HG02885 (cell line): ENCODE data around the gene HLA-DRB5.
"Not testable (repeated sequence)": the region's sequence is repeated elsewhere in the genome, so short reads cannot be mapped to it uniquely, and the experiment has no call there.

Experiments
- ATAC-seq: cut with Tn5 transposase; IDR thresholded peaks from one replicate; pipeline ENCODE4 v1.9.1; 2021; ENCODE audit warnings: mild to moderate bottlenecking; ENCODE audit not compliant: unreplicated experiment, poor library complexity

The HLA-DRB5 gene

DNA sequence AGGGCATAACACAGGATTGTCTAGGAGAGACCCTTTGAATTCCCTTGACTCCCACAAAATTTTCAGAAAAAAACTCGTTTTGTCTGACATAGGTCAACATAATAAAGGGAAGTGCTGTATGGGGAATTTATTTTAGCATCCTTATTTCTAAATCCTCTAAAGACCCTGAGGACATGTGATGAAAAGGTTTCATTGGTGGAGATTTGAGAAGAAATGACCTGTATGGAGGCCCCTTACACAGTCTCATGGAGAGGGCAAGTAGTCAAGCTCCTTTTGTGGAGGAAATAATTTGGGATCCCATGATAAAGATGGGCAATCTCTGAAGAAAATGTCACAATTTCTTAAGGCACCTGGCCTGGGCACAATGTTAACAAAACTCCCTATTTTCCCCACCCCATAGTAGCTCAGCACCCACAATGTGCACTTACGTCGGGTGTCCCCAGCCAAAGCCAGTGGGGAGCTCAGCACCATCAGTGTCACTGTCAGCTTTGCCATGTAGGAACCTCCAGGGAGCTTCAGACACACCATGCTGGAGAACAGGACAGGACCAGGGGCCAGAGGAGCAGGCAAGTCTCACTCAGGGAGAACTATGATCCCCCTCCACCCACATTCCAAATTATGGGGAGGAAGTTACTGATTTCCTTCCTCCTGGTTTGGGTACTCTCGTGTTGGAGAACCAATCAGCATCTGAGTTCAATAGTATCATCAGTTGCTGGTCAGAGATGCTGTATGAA, at the start of gene HLA-DRB5:
Gene HLA-DRB5 (minus strand): TSS at position 591 of the 734 bp plus-strand sequence. CDS start 63 bp downstream, at position 528.
- peak; percentile 78 for ATAC-seq

DNA sequence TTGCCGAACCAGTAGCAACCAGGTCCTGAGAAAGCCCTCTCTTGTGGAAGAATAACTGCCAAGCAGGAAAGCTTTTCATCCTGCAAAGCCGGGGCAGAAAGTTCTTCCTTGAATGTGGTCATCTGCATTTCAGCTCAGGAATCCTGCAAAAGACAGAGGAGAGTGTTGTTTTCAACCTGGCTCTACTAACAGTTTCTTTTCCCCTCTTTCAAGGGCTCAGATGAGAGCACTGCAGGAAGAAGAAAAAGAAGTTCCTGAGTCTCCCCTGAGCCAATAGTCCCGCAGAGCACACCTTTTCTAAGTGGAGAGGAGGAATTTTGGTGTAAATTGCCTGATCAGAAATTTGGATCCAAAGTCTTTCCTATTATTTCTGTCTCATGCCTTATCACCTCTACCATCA, 48.9 kb upstream of the HLA-DRB5 start:
- no peak for ATAC-seq

DNA sequence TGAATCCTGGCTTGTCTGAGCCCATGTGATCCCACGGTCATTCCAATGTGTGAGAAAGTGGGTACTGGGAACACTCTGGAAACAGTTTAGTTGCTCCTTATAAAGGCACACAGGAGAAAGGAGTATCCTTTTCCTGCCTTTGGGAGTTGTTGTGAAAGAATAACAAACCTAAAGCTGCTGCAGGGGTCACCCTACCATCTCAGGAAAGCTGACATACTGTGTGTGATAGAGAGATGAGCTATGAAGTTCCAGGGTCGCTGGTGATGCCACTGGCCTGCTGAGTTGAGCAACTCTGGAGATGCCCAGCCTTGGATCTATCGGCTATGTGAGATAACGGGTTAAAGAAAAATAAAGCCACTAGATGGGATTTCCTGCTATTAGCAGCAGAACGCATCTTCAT, 47.4 kb upstream of the HLA-DRB5 start:
- not testable (repeated sequence) for ATAC-seq

DNA sequence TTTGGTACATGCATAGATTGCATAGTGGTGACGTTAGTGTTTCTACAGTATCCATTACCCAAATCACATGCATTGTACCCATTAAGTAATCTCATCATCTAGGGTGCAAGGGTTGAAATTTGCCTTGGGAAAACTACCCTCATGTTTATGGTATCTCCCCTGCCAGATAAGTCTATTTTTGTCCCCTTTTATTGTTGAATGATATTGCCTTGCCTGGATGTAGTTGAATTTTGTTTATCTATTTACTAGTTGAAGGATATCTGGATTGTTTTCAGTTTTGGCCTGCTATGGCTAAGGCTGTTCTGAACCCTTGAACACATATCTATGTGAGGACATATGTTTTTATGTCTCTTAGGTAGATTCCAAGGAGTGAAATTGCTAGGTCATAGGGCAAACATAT, 46.2 kb upstream of the HLA-DRB5 start:
- no peak for ATAC-seq

DNA sequence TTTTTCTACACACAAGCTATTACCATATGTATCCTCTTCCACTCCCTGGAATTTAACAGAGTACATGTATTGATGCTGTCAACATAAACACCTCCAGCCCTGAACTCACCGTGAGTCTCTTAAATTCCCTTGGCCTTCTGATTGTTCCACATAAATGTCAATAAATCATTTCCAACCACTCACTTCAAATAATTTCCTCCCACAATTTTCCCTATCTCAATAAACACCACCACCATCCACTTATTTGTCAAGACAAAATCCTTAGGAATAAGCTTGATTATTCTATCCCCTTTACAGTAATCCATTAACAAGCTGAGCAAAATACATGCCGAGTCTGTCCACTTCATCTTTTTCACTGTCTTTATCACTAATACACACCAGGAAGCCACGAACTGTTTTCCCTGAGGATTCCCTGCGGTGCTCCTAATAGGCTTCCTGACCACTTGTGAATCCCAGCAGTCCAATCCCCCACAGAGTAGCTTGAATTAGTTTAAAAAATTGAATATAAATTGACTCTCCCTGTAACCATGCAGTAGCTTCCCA, 40.3 kb upstream of the HLA-DRB5 start:
- no peak for ATAC-seq

DNA sequence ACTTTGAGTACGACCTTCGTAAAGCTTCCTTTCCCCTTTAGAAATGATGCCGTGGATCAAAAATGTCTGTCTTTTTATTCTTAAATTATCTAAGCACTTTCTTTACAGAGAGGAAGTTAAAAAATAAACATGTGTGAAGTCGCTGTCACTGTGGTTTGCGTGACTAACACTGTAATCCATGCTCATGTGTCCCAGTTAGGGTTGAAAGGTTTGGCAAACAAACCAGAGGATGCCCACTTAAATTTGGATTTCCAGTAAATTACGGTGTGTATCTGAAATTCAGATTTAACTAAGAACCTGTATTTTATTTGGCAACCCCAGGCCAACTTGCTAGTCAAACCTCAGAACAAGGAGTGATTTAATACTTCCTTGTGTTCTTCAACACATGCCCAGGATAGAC, 38.5 kb upstream of the HLA-DRB5 start:
- ATAC-seq, result no peak

DNA sequence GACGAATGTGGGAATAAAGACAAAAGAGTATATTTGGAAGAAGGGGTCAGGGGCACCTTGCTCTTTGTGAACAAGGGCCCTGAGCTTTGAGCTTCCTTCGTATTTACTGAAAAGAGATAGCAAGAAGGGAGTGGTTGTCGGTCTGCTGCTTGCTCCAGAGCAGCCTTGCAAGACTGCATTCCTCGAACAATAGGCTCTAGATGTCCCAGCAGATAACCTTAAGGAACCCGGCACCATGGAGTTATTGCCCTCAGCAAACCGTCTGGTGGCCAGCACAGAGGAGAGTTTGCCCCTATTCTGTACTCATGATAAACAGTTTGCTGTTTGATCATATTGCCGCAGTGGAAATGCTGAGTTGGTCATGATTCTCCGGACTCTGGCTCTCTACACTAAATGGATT, 36.9 kb upstream of the HLA-DRB5 start:
- no peak for ATAC-seq

DNA sequence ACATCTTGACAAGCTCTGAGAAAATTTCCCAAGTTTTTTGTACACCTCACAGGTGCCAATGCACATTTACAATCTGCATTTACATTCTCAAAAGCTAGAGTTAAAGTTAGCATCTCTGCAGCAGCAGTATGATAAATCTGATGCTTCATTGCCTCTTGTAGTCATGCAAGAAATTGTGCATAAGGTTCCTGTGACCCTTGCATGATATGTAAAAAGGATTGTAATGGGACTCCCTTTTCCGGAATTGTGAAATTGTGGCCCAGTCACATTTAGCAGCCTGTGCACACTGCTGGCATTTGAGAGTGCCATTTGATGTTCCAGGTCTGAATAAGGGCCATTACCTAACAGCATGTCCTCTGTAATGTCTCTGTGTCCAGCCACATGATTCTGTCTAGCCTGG, 35.4 kb upstream of the HLA-DRB5 start:
- ATAC-seq, result no peak

DNA sequence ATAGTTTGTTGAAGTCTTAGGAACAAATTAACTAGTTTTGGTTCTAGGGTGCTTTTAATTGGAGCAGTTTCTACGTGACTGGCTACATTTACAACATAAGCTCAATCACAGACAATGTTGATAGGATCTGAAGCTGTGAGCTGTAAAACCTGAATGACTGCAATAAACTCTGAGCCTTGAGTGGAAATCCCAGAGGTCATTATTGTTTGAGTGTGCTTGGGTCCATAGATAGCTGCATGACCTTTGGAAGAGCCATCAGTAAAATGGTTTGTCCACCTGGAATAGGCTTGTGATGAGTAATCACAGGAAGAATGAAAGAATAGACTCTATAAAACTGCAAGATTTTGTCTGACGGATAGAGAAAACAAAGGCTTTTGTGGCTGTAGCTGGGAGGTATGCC, 32.9 kb upstream of the HLA-DRB5 start:
- no peak for ATAC-seq

DNA sequence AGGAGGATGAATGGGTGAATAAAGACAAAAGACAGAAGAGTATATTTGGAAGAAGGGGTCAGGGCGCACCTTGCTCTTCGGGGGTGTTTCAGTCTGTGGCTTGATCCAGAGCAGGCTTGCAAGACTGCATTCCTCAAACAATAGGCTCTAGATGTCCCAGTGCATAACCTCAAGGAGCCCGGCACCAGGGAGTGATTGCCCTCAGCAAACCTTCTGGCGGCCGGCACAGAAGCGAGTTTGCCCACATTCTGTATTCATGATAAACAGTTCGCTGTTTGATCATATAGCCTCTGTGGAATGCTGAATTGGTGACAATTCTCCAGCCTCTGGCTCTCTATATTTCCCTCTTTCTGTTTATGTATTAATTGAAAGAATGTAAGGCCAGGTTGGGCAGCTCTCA, 29.7 kb upstream of the HLA-DRB5 start:
- no peak for ATAC-seq

DNA sequence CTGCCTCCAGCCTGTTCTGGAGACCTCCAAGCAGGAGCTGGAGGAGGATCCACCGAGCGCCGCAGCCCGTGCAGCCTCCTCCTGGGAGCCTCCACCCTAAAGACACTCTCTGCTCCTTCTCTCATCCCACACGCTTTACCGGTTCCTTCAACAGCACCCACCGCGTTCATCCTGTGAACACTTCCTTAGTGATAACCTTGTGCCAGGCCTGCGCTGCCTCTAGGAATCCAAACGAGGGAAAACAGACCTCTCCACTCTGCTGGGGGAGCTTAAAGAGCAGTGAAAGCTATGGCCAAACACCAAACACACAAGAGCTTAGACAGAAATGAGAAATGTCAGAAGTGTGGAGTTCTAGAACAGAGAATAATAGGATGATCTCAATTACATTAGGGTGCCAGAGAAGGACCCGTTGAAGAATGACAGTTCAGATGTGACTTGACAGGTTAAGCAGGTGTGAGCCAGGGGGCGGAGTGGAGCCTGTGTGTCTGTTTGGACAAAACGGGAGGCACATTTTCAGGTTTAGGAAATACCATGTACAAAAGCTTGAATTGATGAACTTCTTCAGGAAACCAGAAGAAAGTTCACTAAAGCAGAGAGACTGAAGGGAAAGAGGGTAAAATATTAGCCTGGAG, 28.5 kb upstream of the HLA-DRB5 start:
- no peak for ATAC-seq

DNA sequence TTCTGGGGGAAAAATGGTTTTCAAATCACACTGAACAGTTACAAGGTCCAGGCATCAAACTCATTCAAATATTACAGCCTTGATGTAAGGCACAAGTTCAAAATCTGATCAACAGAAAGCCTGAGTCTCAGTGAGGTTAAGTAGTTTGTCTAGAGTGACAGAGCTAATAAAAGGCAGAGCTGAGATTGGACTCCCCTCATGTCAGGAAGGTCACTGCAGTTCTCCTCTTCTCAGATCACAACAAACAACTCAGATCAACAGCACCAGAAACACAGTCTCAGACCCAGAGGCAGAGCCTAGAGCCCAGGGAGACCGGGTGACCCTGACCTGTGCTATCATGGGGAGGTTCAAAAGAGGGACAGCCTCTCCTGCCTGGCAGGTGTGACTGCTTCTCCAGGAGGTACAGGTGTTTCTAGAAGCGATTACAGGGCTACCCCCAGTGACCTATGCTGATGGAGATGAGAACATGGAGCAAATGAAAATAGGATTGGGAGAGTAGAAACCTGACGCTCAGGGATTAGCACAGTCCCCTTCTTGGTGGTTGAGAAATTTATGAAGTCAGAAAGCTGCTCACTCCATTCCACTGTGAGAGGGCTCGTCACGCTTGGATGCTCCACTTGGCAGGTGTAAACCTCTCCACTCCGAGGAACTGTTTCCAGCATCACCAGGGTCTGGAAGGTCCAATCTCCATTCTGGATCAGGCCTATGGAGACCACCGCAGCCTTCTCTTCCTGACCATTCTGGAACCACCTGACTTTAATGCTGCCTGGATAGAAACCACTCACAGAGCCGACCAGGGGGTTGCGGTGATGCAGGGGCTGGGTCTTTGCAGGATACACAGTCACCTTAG, 24.3 kb upstream of the HLA-DRB5 start:
- ATAC-seq, result no peak

DNA sequence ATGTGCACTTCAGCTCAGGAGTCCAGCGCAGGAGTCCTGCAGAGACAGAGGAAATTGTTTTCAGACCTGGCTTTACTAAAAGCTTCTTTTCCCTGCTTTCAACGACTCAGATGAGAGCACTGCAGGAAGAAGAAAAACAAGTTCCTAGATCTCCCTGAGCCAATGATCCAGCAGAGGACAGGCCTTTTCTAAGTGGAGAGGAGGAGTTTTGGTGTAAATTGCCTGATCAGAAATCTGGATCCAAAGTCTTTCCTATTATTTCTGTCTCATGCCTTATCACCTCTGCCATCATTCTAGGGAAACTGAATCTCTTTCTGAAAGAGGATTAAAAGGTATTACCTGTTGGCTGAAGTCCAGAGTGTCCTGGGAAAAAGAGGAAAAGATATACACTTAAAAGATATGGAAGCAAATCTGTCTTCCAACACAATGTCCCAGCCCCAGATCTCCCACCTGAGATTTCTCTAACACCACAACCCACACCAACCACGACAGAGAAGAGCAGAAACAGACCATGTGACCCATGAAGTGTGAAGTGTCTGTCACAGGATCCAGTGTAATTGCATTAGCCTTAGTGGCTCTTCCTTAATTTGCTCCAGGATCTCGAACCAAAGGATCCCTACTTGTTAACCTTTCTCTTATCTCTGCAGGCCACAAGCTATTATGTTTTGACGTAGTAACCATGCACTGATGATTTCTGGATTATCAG, 23.1 kb upstream of the HLA-DRB5 start:
- ATAC-seq, result no peak

DNA sequence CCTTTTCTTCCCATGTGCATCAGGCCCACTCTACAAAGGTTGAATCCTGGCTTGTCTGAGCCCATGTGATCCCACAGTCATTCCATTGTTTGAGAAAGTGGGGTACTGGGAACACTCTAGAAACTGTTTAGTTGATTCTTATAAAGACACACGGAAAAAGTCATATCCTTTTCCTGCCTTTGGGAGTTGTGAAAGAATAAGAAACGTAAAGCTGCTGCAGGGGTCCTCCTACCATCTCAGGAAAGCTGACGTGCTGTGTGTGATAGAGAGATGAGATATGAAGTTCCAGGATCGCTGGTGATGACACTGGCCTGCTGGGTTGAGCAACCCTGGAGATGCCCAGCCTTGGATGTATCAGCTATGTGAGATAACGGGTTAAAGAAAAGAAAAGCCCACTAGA, 21.3 kb upstream of the HLA-DRB5 start:
- ATAC-seq, result no peak

DNA sequence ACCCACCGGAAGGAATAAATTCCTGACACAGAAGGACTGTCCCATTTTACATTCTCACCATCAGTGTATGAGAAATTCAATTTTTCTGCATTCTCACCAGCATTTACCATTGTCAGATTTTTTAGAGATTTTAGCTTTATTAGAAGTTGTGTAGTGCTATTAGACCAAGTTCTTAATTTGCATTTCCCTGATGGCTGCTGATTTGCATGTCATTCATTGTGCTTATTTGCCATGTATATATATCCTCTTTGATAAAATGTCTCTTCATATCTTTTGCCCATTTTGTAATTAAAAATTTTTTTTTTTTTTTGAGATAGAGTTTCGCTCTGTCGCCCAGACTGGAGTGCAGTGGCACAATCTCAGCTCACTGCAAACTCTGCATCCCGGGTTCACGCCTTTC, 9.8 kb upstream of the HLA-DRB5 start:
- ATAC-seq, result no peak

DNA sequence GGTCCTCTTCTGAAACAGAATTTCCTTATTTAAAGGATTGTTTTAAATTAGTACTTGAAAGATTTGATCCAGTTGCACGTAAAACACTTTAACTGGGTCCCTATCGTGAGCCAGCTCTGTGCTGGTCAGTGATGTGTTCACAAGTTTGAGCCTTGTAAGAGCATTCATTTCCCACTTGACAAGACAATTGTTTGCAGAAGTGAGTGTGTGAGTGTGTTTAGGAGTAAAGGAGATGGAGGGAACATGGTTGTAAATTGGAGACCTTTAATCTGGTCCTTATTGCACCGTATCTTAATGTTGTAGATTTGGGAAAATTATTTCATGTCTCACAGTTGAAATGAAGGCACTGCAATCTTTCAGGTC, 325 bp upstream of the HLA-DRB5 start:
- peak; percentile 46 for ATAC-seq

DNA sequence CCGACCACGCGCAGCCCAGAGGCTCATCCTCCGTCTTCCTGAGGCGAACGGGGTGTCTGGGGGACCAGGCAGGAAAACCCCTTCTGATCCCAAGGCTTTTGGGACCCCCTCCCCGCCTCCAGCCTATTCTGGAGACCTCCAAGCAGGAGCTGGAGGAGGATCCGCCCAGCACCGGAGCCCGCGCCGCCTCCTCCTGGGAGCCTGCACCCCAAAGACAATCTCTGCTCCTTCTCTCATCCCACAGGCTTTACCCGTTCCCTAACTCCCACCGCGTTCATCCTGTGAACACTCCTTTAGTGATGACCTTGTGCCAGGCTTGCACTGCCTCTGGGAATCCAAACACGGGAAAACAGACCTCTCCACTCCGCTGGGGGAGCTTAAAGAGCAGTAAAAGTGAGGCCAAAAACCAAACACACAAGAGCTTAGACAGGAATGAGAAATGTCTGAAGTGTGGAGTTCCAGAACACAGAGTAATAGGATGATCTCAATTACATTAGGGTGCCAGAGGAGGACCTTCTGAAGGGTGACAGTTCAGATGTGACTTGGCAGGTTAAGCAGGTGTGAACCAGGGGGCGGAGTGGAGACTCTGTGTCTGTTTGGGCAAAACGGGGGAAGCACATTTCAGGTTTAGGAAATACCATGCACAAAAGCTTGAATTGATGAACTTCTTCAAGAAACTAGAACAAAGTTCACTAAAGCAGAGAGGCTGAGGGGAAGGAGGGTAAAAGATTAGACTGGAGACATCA, 7.6 kb downstream of the HLA-DRB5 start:
- no peak for ATAC-seq

DNA sequence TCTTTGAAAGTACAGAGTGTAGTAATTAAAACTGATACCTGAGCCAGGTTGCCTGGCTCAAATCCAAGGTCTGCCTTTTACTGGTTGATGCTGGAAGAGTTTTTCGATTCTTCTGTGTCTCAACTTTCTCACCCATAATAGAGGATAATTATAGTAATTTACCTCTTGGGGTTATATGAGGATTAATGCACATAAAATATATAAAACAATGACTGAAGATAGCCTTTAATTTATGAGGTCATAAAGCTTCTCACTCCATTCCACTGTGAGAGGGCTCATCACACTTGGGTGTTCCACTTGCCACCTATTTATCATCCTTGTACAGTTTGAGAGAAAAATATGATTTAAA, 10.2 kb downstream of the HLA-DRB5 start:
- no peak for ATAC-seq

DNA sequence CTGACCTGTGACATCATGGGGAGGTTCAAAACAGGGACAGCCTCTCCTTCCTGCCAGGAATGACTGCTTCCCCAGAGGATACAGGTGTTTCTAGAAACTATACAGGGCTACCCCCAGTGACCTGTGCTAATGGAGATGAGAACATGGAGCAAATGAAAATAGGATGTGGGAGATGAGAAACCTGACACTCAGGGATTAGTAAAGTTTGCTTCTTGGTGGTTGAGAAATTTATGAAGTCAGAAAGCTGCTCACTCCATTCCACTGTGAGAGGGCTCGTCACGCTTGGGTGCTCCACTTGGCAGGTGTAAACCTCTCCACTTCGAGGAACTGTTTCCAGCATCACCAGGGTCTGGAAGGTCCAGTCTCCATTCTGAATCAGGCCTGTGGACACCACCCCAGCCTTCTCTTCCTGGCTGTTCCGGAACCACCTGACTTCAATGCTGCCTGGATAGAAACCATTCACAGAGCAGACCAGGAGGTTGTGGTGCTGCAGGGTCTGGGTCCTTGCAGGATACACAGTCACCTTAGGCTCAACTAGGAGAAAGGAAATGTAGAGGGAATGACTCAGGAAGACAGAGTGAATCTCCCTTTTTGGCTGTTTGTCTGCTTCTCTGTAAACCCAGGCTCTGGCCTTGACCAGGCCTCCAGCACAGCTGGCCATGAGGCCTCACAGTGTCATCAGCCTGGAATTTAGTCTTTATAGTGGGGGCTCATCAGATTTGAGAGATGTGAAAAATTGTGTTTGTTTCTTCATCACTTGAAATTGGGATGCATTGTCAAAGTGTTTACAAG, 10.8 kb downstream of the HLA-DRB5 start:
- ATAC-seq, result no peak
